Esophagus squamous epithelium (tissue), 4 donors: ENCODE measurements around the gene FERMT1.

Experiments used
- POLR2A ChIP-seq, 4 donors: fragments of 450-650 bp; IDR thresholded peaks; one replicate each; pipeline ENCODE4 v1.6.1; 2017; ENCODE audit warnings: antibody characterized with exemption in 4 of 4, mild to moderate bottlenecking in 4 of 4, moderate library complexity in 3 of 4
- TF ChIP-seq, protein P1 (sequence below), 6 experiments: fragments of 450-650 bp in 4 of 6; fragments of 200-600 bp in 2 of 6; sonication (generic) in 2 of 6; IDR thresholded peaks; one replicate each; pipeline ENCODE4 v1.5.1; 2016 to 2019; ENCODE audit warnings: antibody characterized with exemption in 6 of 6, mild to moderate bottlenecking in 4 of 6, moderate library complexity in 4 of 6

DNA sequence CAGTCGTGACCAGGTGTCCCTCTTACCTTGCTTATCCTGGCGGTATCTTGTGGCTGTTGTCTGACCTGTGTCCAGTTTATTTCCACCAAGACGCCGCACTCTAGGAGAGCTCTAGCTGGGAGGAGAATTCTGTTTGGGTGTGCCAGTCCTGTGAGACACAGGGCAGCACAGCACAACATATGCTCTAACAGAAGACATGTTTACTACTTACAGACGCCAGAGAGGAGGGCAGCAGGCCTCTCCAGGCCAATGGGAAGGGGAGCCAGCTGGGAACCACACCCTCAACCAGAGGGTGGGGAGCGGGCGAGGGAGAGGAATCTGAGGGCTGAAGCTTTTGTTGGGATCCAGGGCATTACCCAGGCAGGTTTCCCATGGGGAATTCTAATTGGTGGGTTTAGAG lies 25.2 kb upstream of the FERMT1 start:
- TF ChIP-seq, protein P1, sequence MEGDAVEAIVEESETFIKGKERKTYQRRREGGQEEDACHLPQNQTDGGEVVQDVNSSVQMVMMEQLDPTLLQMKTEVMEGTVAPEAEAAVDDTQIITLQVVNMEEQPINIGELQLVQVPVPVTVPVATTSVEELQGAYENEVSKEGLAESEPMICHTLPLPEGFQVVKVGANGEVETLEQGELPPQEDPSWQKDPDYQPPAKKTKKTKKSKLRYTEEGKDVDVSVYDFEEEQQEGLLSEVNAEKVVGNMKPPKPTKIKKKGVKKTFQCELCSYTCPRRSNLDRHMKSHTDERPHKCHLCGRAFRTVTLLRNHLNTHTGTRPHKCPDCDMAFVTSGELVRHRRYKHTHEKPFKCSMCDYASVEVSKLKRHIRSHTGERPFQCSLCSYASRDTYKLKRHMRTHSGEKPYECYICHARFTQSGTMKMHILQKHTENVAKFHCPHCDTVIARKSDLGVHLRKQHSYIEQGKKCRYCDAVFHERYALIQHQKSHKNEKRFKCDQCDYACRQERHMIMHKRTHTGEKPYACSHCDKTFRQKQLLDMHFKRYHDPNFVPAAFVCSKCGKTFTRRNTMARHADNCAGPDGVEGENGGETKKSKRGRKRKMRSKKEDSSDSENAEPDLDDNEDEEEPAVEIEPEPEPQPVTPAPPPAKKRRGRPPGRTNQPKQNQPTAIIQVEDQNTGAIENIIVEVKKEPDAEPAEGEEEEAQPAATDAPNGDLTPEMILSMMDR (IDR thresholded peaks at IDR 0.05) = no peak
- no peak for TF ChIP-seq POLR2A (IDR thresholded peaks at IDR 0.05)
